Mesendoderm (in vitro differentiated cells): ENCODE data around the gene SRGAP3.
A peak's percentile ranks its signal among the peaks of the same experiment; 100 is the strongest.
"Not testable (repeated sequence)": the region's sequence is repeated elsewhere in the genome, so short reads cannot be mapped to it uniquely, and the experiment has no call there.

ENCODE experiments used
- DNase-seq: peaks from one replicate; pipeline ENCODE4 v3.0.0; 2013
- H2AK5ac ChIP-seq: 2 replicates; pipeline ENCODE4 v1.6.1; 2013; ENCODE audit warnings: low read length, inconsistent platforms
- H2BK120ac ChIP-seq: 2 replicates; pipeline ENCODE4 v1.6.1; 2013; ENCODE audit warnings: low read depth, mild to moderate bottlenecking, low read length, moderate library complexity, mixed read lengths
- H2BK15ac ChIP-seq: replicated peaks from 2 replicates; pipeline ENCODE4 v1.6.1; 2013; ENCODE audit warnings: low read depth, mild to moderate bottlenecking, moderate library complexity
- H2BK5ac ChIP-seq: 2 replicates; pipeline ENCODE4 v1.6.1; 2013; ENCODE audit warnings: low read length, inconsistent platforms
- H3K18ac ChIP-seq: 2 replicates; pipeline ENCODE4 v1.6.1; 2013; ENCODE audit warnings: mild to moderate bottlenecking, low read length, mixed read lengths
- H3K23ac ChIP-seq: one replicate; pipeline ENCODE4 v1.6.1; 2013; ENCODE audit warnings: low read length
- H3K27ac ChIP-seq: 2 replicates; pipeline ENCODE4 v1.5.1; 2013; ENCODE audit warnings: low read depth, mild to moderate bottlenecking, inconsistent platforms, low read length, moderate library complexity
- H3K27me3 ChIP-seq: 2 replicates; pipeline ENCODE4 v1.6.1; 2013; ENCODE audit warnings: low read length, control low read depth, mild to moderate bottlenecking, inconsistent platforms; ENCODE audit not compliant: insufficient read depth, poor library complexity
- H3K36me3 ChIP-seq: 2 replicates; pipeline ENCODE4 v1.6.1; 2013; ENCODE audit warnings: low read length, inconsistent platforms; ENCODE audit not compliant: control insufficient read depth, insufficient read depth
- H3K4ac ChIP-seq: one replicate; pipeline ENCODE4 v1.6.1; 2013; ENCODE audit warnings: low read depth, mild to moderate bottlenecking, low read length, moderate library complexity
- H3K4me1 ChIP-seq: 2 replicates; pipeline ENCODE4 v1.6.1; 2013; ENCODE audit warnings: low read depth, low read length, inconsistent platforms; ENCODE audit not compliant: control insufficient read depth
- H3K4me2 ChIP-seq: 2 replicates; pipeline ENCODE4 v1.6.1; 2013; ENCODE audit warnings: low read length
- H3K4me3 ChIP-seq: 2 replicates; pipeline ENCODE4 v1.5.1; 2013; ENCODE audit warnings: mild to moderate bottlenecking, low read length
- H3K56ac ChIP-seq: one replicate; pipeline ENCODE4 v1.6.1; 2013; ENCODE audit warnings: low read length
- H3K79me1 ChIP-seq: 2 replicates; pipeline ENCODE4 v1.6.1; 2013; ENCODE audit warnings: low read length, inconsistent platforms
- H3K79me2 ChIP-seq: 2 replicates; pipeline ENCODE4 v1.6.1; 2013; ENCODE audit warnings: mild to moderate bottlenecking, low read length; ENCODE audit not compliant: control insufficient read depth, insufficient read depth
- H3K9ac ChIP-seq: 2 replicates; pipeline ENCODE4 v1.6.1; 2013; ENCODE audit warnings: low read length, inconsistent platforms
- H4K5ac ChIP-seq: one replicate; pipeline ENCODE4 v1.6.1; 2013; ENCODE audit warnings: low read length
- H4K8ac ChIP-seq: one replicate; pipeline ENCODE4 v1.6.1; 2013; ENCODE audit warnings: low read depth, mild to moderate bottlenecking, control low read depth, low read length, moderate library complexity
- WGBS: extraction: QIAGEN DNeasy Blood & Tissue Kit; methylation state at CpG from one replicate; pipeline ENCODE4 v1.1.7; 2013; ENCODE audit warnings: low lambda C conversion rate, missing lambda C conversion rate; ENCODE audit not compliant: insufficient coverage; ENCODE audit errors: extremely low coverage; 5-methylcytosine and 5-hydroxymethylcytosine counted together

SRGAP3 gene

GRCh38 chr3:9292516-9292915 lies 43.1 kb upstream of the SRGAP3 start:
- H2AK5ac ChIP-seq, result no peak overlapping the region
- no peak for DNase-seq
- H2BK120ac ChIP-seq, result no peak overlapping the region
- H3K4me1 ChIP-seq, result no peaks in the 10 kb centered on the region
- no peaks in the 10 kb centered on the region for H3K27me3 ChIP-seq
- H4K8ac ChIP-seq, result no peak overlapping the region
- H3K4ac ChIP-seq, result no peak overlapping the region
- H4K5ac ChIP-seq, result no peak overlapping the region
- H3K4me2 ChIP-seq, result no peak overlapping the region
- no peak overlapping the region for H3K9ac ChIP-seq
- H2BK15ac ChIP-seq, result no peak overlapping the region
- H3K79me1 ChIP-seq, result no peaks in the 10 kb centered on the region
- no peak overlapping the region for H3K27ac ChIP-seq
- H3K18ac ChIP-seq, result no peak overlapping the region
- H3K23ac ChIP-seq, result no peak overlapping the region
- H3K4me3 ChIP-seq, result no peak overlapping the region
- no CpG with 5 or more reads among the region's 2 CpGs for WGBS
- no peak overlapping the region for H2BK5ac ChIP-seq
- no peaks in the 10 kb centered on the region for H3K36me3 ChIP-seq
- H3K56ac ChIP-seq, result no peak overlapping the region
- no peaks in the 10 kb centered on the region for H3K79me2 ChIP-seq

DNA sequence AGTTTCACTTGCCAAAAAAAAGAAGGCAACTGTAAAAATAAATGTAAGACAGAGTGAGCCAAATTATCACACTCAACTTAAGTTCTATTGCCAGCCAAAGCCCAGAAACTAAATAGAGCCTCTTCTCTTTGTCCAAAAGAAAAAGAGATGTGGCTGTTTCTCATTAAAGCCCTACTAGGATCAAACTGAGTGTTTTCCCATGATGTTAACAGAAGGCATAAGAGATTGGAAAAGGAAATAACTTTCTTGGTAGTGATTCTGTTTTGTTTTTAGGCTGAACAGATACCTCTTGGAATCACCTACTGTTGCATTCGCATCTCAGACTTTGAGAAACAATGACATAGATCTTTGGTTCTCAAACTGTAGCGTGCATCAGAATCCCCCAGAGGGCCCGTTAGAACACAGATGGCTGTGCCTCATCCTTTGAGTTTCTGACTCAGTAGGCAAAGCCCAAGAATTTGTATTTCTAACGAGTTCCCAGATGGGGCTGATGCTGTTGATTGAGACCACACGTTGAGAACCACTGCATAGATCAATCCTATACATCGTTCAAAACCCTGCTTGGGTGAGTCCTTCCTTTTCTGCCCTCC lies 42.5 kb upstream of the SRGAP3 start:
- H3K4me1 ChIP-seq, result no peaks in the 10 kb centered on the region
- no peak overlapping the region for H3K18ac ChIP-seq
- no CpG with 5 or more reads among the region's 6 CpGs for WGBS
- DNase-seq, result no peak
- no peak overlapping the region for H3K4me2 ChIP-seq
- no peaks in the 10 kb centered on the region for H3K79me1 ChIP-seq
- H3K9ac ChIP-seq, result no peak overlapping the region
- no peaks in the 10 kb centered on the region for H3K27me3 ChIP-seq
- H4K8ac ChIP-seq, result no peak overlapping the region
- no peaks in the 10 kb centered on the region for H3K36me3 ChIP-seq
- H2AK5ac ChIP-seq, result no peak overlapping the region
- H2BK120ac ChIP-seq, result no peak overlapping the region
- no peak overlapping the region for H2BK5ac ChIP-seq
- H3K23ac ChIP-seq, result no peak overlapping the region
- no peak overlapping the region for H4K5ac ChIP-seq
- H3K27ac ChIP-seq, result no peak overlapping the region
- no peak overlapping the region for H3K4ac ChIP-seq
- H3K79me2 ChIP-seq, result no peaks in the 10 kb centered on the region
- no peak overlapping the region for H3K4me3 ChIP-seq
- no peak overlapping the region for H3K56ac ChIP-seq
- no peak overlapping the region for H2BK15ac ChIP-seq

DNA sequence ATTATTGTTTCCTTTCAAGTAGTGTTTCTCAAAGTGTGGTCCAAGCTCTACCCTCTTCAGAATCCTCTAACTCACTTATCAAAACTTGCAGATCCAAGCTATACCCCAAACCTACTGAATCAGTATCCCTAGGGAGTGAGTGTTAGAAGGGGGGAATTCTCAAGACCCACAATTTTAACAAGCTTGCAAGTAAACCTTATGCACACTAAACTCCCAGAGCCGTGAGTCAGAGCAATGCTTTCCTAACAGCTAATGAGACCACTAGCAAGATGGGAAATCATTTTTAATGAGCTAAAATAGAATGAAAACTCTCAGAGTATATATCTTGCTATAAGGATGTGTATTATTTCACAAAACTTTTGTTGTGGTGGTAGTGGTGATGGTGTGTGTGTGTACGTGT lies 41.1 kb upstream of the SRGAP3 start:
- Histone ChIP-seq H3K4me1 (no peaks in the 10 kb centered on the region), H3K4me2 (no peak overlapping the region), H3K27me3 (no peaks in the 10 kb centered on the region), H3K27ac (no peak overlapping the region), H3K18ac (no peak overlapping the region), H3K9ac (no peak overlapping the region), H3K79me1 (no peaks in the 10 kb centered on the region), H3K36me3 (no peaks in the 10 kb centered on the region), H4K8ac (no peak overlapping the region), H3K79me2 (no peaks in the 10 kb centered on the region), H3K4ac (no peak overlapping the region), H2BK5ac (no peak overlapping the region), H3K56ac (no peak overlapping the region), H3K23ac (no peak overlapping the region), H2AK5ac (no peak overlapping the region), H4K5ac (no peak overlapping the region), H2BK15ac (no peak overlapping the region), H3K4me3 (no peak overlapping the region), H2BK120ac (no peak overlapping the region)
- no peak for DNase-seq
- no CpG with 5 or more reads among the region's 2 CpGs for WGBS

DNA sequence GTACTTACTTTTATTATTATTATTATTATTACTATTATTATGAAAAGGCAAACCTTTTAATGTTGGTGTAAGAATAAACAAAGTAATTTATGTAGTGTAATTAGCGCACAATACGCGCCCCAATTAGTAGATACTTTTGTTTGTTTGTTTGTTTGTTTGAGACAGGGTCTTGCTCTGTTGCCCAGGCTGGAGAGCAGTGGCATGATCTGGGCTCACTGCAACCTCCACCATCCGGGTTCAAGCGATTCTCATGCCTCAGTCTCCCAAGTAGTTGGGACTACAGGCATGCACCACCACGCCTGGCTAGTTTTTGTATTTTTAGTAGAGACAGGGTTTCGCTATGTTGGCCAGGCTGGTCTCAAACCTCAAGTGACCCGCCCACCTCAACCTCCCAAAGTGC lies 32.1 kb upstream of the SRGAP3 start:
- not testable (repeated sequence) for H2AK5ac ChIP-seq, H2BK15ac ChIP-seq, H2BK5ac ChIP-seq, H3K4me2 ChIP-seq, H2BK120ac ChIP-seq, H3K23ac ChIP-seq, H3K79me2 ChIP-seq, H3K36me3 ChIP-seq, H3K9ac ChIP-seq, DNase-seq, H3K79me1 ChIP-seq, H3K4me3 ChIP-seq, H3K4ac ChIP-seq, H3K27me3 ChIP-seq, H3K27ac ChIP-seq, H3K4me1 ChIP-seq, H3K56ac ChIP-seq, H4K5ac ChIP-seq, H4K8ac ChIP-seq, H3K18ac ChIP-seq
- no CpG with 5 or more reads among the region's 8 CpGs for WGBS

- DNase-seq, result peak; percentile 42
- WGBS, result no CpG with 5 or more reads among the region's 11 CpGs
These were observed 31.2 kb upstream of the SRGAP3 start for GRCh38 chr3:9280451-9281219.

More at GRCh38 chr3:9280451-9281219, 31.2 kb upstream of the SRGAP3 start:
- Histone ChIP-seq H3K79me1 (no peaks in the 10 kb centered on the region), H4K5ac (no peak overlapping the region), H3K4ac (no peak overlapping the region), H2BK120ac (no peak overlapping the region), H4K8ac (no peak overlapping the region), H2AK5ac (no peak overlapping the region), H3K4me1 (no peaks in the 10 kb centered on the region), H3K23ac (no peak overlapping the region), H3K4me2 (no peak overlapping the region), H2BK15ac (no peak overlapping the region), H3K27ac (no peak overlapping the region), H3K79me2 (no peaks in the 10 kb centered on the region), H3K18ac (no peak overlapping the region), H3K9ac (no peak overlapping the region), H3K36me3 (no peaks in the 10 kb centered on the region), H3K27me3 (no peaks in the 10 kb centered on the region), H3K56ac (no peak overlapping the region), H3K4me3 (no peak overlapping the region), H2BK5ac (no peak overlapping the region)
